Dedifferentiated amniotic fluid mesenchymal stem cell (primary cell): Measurements from ENCODE around the gene STK25.

ENCODE experiments used
- DNase-seq: peaks from one replicate; pipeline ENCODE4 v3.0.0-alpha.2; 2016; ENCODE audit errors: extremely low spot score

The STK25 gene

DNA sequence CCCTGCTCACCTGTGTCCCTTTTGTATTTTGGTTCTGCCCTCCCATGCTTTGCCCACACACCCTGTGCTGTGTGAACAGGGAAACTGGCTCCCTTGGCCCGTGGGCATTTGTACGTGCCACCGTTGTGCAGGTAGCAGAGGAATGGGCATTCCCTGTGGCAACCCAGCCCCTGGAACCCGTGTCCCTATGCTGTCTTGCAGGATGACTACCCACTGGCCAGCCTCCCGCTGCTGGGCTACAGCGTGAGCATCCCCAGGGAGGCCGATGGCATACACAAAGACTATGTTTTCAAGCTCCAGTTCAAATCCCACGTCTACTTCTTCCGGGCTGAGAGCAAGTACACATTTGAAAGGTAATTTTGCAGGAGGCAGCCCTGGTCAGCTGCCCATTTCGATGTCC is 15.3 kb downstream of the STK25 start:
- no peak for DNase-seq

DNA sequence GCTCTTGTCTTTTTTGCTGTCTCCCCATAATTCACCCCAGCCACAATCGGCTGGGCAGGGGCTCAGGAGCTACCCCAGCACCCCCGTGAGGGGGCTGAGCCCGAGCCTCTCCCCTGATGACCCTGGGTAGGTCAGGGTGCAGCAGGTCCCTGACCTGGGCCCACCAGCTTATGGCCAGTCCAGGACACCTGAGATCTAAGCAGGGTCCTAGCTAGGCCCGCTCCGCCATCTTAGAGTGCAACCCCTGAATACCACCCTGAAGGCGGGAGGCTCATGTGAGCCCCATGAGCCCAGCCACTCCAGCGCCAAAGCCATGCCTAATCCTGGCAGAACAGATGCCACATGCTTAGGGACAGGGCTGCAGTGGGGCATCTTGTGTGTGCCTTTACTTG is 16.2 kb downstream of the STK25 start:
- no peak for DNase-seq

DNA sequence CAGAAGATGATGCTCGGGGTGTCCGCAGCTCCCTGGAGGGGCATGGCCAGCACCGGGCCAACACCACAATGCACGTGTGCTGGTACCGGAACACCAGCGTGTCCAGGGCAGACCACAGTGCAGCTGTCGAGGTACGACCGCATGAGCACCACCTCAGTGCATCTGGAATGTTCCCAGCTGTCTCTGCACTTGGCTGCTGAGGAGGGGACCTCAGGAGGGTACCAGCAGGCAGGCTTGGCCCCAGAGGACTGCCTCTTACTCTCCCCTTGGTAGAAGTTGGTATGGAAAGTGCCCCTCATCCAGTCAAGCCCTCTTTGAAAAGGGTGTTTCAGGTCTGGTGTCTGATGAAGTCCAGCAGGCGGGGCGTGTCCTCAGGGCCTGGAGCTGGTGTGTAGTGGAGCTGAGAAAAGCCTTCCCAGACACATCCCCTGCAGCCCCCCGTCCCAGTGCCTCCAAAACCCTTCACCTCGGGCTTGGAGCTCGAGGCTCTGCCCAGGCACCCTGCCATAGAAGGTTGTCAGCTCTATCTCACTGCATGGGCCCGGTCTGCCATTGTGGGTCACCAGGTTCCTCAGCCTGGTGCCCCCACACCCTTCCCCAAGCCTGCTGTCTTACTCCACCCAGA is 16.7 kb downstream of the STK25 start:
- DNase-seq: no peak

GRCh38 chr2:241490825-241491506 is 17.4 kb downstream of the STK25 start:
- DNase-seq: no peak

GRCh38 chr2:241489733-241490680 is 18.4 kb downstream of the STK25 start:
- no peak for DNase-seq

GRCh38 chr2:241489088-241489487 is 19.3 kb downstream of the STK25 start:
- DNase-seq: no peak

DNA sequence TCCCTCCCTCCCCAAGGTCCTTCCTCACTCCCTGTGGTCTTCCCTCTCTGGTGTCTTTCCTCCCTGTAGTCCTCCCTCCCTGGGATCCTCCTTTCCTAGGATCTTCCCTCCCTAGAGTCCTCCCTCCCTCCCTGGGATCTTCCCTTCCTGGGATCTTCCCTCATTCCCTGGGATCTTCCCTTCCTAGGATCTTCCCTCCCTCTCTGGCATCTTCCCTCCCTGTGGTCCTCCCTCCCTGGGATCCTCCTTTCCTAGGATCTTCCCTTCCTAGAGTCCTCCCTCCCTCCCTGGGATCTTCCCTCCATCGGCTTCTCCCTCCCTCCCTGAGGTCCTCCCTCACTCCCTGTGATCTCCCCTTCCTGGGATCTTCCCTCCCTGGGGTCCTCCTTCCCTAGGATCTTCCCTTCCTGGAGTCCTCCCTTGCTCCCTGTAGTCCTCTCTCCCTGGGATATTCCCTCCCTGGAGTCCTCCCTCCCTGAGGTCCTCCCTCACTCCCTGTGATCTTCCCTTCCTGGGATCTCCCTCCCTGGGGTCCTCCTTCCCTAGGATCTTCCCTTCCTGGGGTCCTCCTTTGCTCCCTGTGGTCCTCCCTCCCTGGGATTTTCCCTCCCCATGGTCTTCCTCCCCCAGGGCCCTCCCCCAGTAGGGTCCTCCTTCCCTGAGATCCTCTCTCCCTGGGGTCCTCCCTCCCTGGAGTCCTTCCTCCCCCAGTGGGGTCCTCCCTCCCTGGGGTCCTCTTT is 23.0 kb downstream of the STK25 start:
- DNase-seq: no peak

GRCh38 chr2:241483305-241483704 is 25.1 kb downstream of the STK25 start:
- no peak for DNase-seq

GRCh38 chr2:241482126-241482955 is 26.0 kb downstream of the STK25 start:
- DNase-seq: no peak

DNA sequence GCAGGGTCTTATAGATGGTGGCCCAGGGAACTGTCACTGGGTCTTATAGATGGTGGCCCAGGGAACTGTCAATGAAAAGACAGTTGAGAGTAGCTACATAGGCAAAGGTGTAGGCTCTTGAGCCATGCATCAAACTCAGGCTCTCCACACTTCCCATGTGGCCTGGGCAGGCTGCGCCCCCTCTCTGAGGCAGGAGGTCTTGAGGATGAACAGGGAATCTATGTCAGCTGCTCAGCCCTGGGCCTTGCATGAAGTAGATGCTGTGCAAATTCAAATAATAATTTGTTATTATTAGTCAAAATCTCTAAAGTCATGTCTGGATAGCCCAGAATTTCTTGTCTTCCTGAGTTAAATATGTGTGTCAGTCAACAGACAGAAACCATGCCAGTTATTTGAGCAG is 26.7 kb downstream of the STK25 start:
- no peak for DNase-seq

- DNase-seq: no peak
Measured at GRCh38 chr2:241479026-241479898, 29.1 kb downstream of the STK25 start.

DNA sequence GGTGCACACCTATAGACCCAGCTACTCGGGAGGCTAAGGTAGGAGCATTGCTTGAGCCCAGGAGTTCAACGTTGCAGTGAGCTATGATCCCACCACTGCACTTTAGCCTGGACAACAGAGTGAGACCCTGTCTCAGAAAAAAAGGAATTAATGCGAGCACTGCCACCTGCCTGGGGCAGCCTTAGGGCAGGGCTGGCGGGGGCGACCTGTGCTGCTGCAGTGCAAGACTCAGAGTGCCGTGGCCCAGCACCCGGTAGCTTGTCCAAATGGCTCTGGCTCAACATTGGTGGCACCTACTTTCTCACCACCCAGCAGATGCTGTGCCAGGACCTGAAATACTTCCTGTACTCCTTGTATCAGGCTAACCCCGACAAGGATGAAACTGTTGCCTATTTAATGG is 30.2 kb downstream of the STK25 start:
- DNase-seq: no peak

GRCh38 chr2:241475267-241475666 is 33.1 kb downstream of the STK25 start:
- no peak for DNase-seq

- DNase-seq: no peak
Measured at GRCh38 chr2:241473399-241473798, 35.0 kb downstream of the STK25 start.

DNA sequence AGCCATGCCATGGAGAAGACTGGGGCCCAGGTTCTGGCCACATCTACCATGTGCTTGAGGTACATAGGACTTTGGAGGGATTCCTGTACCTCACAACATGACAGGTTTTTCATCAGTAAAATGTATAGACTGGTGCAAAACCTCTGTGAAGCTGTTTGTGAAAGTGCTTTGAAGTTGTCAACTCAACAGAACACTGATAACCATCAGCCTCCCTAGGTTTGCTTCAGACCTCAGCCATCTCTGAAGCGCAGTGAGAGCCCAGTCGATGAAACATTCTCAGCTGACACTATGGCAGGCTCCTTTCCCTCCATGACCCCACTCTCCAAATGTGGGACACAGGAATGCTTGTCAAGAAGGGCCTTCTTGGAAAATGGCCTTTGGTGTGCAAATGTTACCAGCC is 38.6 kb downstream of the STK25 start:
- DNase-seq: no peak

DNA sequence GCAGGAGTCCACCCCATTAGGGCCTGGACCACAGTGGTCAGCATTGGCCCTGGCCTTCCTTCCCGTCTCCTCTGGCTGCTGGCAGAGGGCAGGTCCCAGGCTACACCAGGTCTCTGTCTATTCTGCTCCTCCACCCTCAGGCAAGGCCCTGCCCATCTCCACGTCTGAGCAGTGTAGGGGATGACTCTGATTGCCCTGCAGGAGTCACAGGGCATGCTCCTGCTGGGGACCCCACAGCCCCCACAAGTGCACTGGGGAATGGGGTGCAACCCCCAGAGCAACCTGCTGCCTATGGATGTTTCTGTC is 40.0 kb downstream of the STK25 start:
- DNase-seq: no peak

DNA sequence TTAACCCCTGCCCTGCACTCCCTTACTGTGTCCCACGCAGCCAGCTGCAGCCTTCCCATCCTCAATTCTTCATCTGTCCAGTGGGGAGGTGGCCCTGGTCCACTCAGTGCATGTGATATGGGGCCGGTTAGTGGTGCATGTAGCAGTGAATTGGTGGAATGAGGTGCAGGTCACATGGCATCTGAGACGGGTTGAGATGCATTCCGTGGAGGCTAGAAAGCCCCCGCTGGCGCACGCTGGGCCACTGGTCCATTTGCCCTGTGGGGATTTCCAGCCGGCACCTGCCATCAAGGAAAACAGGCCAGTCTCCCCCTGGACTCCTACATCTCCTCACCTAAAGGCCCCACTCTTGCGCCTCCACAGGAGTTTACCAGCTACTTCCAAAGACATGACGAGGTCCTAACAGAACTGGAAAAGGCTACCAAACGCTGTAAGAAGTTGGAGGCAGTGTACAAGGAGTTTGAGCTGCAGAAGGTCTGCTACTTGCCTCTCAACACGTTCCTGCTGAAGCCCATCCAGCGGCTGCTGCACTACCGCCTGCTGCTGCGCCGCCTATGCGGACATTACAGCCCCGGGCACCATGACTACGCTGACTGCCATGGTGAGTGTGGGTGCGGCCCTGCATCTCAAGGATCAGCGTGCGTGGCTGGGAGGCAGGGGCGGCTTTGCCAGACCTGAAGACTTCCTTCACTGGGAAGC is 40.5 kb downstream of the STK25 start:
- DNase-seq: no peak

DNA sequence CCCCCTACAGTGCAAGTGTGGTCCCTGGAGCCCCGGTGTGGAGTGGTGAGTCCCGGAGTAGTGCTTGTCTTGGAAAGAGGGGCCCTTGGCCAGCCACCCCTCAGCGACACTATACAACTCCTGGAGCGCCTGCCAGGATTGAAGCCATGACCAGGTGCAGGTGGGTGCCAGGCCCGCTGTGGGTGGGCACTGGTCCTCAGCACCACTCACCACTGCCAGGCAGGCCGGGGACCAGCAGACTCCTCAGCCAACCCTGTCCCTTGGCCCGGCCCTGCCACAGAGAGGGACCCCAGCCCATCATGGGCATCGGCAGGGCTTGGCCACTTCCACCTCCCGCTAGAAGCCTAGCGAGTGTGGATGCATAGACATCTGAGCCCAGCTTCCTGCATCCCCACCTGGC is 42.2 kb downstream of the STK25 start:
- DNase-seq: no peak

DNA sequence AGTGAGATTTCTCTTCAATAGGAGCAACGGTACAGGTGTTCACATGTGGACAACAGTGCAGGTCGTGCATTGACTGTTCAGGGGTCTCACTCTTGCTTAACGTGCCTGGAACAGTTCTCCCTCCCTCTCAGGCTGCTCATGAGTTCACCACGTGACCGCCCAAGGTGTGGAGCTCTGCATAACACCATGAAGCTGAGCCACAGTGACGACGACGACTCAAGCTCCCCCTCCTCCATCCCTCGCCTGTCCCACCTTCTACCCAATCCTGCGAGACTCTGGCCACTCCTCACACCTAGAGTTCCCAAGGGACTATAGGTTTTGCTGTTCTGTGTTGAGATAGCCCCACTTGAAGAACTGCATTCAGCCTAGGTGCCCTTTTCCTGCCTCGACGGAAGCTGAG is 42.8 kb downstream of the STK25 start:
- no peak for DNase-seq
